H1 (cell line): Measurements from ENCODE around the gene CAPNS1.

ENCODE experiments used
- EP300 ChIP-seq, 2 experiments: IDR thresholded peaks; 1 replicate in 1 of 2; 2 replicates in 1 of 2; pipeline ENCODE4 v1.6.1; 2011 to 2012; ENCODE audit warnings: low read depth in 2 of 2, low read length in 2 of 2, mild to moderate bottlenecking in 2 of 2, borderline replicate concordance in 1 of 2, inconsistent platforms in 1 of 2, moderate library complexity in 1 of 2
- EZH2 ChIP-seq: fragments of 200-600 bp; sonication (generic); IDR thresholded peaks from 2 replicates; pipeline ENCODE4 v1.7.1; 2012; ENCODE audit warnings: low read depth, mild to moderate bottlenecking, moderate library complexity, low read length, inconsistent platforms; ENCODE audit not compliant: severe bottlenecking
- JUND ChIP-seq: IDR thresholded peaks from 2 replicates; pipeline ENCODE4 v1.6.1; 2011; ENCODE audit warnings: mild to moderate bottlenecking, improper control_type of control experiment, low read length
- MAFK ChIP-seq: IDR thresholded peaks from 2 replicates; pipeline ENCODE4 v1.6.1; 2012; ENCODE audit warnings: low read depth, mild to moderate bottlenecking, improper control_type of control experiment, low read length
- MAX ChIP-seq: IDR thresholded peaks from 2 replicates; pipeline ENCODE4 v1.6.1; 2012; ENCODE audit warnings: inconsistent platforms
- POLR2A ChIP-seq, 2 experiments: IDR thresholded peaks; 1 replicate in 1 of 2; 2 replicates in 1 of 2; pipeline ENCODE4 v1.6.1; 2011; ENCODE audit warnings: low read depth in 2 of 2, low read length in 2 of 2, mild to moderate bottlenecking in 2 of 2; ENCODE audit errors: control extremely low read depth in 1 of 2
- RAD21 ChIP-seq, 2 experiments: IDR thresholded peaks in 1 of 2; conservative IDR thresholded peaks in 1 of 2; 2 replicates each; pipeline ENCODE4 v1.6.1; 2011; ENCODE audit warnings: low read depth in 2 of 2, low read length in 2 of 2, improper control_type of control experiment in 1 of 2, inconsistent platforms in 1 of 2, mild to moderate bottlenecking in 1 of 2, moderate library complexity in 1 of 2
- RNF2 ChIP-seq: fragments of 200-900, 300-1000 bp; sonication (generic); IDR thresholded peaks from 2 replicates; pipeline ENCODE4 v1.7.1; 2016; ENCODE audit warnings: borderline replicate concordance, low read depth, mild to moderate bottlenecking, antibody characterized with exemption, low read length; ENCODE audit not compliant: poor library complexity, severe bottlenecking; ENCODE audit errors: missing control alignments
- SAP30 ChIP-seq: fragments of 300-600 bp; sonication (generic); IDR thresholded peaks from 2 replicates; pipeline ENCODE4 v1.7.1; 2012; ENCODE audit warnings: low read length, moderate library complexity, mild to moderate bottlenecking, inconsistent platforms; ENCODE audit not compliant: insufficient read depth, insufficient replicate concordance
- ZNF274 ChIP-seq: IDR thresholded peaks from 2 replicates; pipeline ENCODE4 v1.7.0; 2012; ENCODE audit warnings: low read length, borderline replicate concordance; ENCODE audit errors: extremely low read depth
- TF ChIP-seq, protein P1 (sequence below), 3 experiments: IDR thresholded peaks; 1 replicate in 2 of 3; 2 replicates in 1 of 3; pipeline versions ENCODE4 v1.5.1 to v1.6.1; 2011; ENCODE audit warnings: low read length in 3 of 3, mild to moderate bottlenecking in 3 of 3, inconsistent platforms in 2 of 3, low read depth in 1 of 3, moderate library complexity in 1 of 3; ENCODE audit not compliant: insufficient read depth in 1 of 3; ENCODE audit errors: control extremely low read depth in 1 of 3

DNA sequence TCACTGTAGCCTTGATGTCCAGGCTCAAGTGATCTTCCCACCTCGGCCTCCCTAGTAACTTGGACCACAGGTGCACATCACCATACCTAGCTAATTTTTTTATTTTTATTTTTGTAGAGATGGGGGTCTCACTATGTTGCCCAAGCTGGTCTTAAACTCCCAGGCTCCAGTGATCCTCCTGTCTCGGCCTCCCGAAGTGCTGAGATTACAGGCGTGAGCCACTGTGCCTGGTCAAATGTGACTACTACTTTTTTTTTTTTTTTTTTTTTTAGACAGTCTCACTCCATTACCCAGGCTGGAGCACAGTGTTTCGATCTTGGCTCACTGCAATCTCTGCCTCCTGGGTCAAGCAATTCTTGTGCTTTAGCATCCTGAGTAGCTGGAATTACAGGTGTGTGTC lies 33.0 kb downstream of the CAPNS1 start:
- TF ChIP-seq, protein P1, sequence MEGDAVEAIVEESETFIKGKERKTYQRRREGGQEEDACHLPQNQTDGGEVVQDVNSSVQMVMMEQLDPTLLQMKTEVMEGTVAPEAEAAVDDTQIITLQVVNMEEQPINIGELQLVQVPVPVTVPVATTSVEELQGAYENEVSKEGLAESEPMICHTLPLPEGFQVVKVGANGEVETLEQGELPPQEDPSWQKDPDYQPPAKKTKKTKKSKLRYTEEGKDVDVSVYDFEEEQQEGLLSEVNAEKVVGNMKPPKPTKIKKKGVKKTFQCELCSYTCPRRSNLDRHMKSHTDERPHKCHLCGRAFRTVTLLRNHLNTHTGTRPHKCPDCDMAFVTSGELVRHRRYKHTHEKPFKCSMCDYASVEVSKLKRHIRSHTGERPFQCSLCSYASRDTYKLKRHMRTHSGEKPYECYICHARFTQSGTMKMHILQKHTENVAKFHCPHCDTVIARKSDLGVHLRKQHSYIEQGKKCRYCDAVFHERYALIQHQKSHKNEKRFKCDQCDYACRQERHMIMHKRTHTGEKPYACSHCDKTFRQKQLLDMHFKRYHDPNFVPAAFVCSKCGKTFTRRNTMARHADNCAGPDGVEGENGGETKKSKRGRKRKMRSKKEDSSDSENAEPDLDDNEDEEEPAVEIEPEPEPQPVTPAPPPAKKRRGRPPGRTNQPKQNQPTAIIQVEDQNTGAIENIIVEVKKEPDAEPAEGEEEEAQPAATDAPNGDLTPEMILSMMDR (IDR thresholded peaks at IDR 0.05; ENCODE audit: control extremely low read depth in 1 of 3, insufficient read depth in 1 of 3, low read depth in 1 of 3, low read length in 3 of 3): no peak
- TF ChIP-seq POLR2A (IDR thresholded peaks at IDR 0.05; ENCODE audit: control extremely low read depth in 1 of 2, low read depth in 2 of 2, low read length in 2 of 2) (no peak), MAX (no peak), EP300 (IDR thresholded peaks at IDR 0.05; ENCODE audit: borderline replicate concordance in 1 of 2, low read depth in 2 of 2, low read length in 2 of 2) (no peak), RAD21 (IDR thresholded peaks at IDR 0.05 in 1 of 2, conservative IDR thresholded peaks at IDR 0.05 in 1 of 2; ENCODE audit: low read depth in 2 of 2, low read length in 2 of 2) (no peak), SAP30 (no peak), JUND (no peak), MAFK (no peak), ZNF274 (no peak), RNF2 (no peak), EZH2 (no peak)
